ENCODE data around the gene SLC25A15.

Gene SLC25A15

DNA sequence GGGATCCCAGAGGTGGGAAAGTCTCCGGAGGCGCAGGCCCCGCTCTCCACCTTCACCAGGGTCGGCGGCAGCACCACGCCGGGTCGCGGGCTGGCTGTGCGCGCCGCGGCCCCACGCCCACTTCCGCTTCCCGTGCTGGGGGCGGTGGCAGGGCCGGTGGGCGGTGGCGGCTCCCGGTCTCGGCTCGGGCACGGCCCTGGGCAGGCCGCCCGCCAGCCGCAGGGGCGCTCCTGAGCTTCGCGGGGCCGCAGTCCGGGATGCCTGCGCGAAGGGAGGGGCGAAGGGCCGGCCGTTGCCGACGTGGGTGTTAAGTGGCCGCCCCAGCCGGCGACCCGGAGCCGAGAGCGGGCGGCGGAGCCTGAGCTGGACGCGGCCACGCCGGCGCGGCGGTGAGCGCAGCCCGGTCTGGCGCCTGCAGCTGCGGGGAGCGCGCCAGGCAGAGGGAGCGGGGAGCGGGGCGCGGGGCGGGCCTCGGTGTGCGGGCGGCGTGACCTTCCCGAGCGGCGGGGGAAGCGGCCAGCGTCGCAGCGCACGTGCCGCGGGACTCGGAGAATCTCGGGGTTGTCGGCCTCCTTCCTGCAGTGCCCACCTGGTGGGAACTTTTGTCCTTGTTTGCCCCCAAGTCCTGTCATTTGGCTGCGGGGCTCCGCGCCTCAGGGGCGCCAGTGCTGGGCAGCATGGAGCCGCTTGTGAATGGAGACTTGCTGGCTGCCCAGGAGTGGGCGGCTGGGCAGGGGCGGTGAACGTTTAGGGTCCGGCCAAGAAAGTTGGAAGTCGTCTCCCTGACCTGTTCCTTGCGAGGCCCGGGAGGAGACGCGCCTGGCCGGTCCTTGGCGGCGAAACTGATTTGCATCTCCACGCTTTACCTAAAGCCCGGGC is at the start of gene SLC25A15:
Gene SLC25A15, plus strand, starts transcription at position 337 of the 879 bp plus-strand sequence. CDS start 3,616 bp downstream, outside the sequence.
- DNase-seq (ENCODE audit: low spot score) = peak; percentile 87

DNA sequence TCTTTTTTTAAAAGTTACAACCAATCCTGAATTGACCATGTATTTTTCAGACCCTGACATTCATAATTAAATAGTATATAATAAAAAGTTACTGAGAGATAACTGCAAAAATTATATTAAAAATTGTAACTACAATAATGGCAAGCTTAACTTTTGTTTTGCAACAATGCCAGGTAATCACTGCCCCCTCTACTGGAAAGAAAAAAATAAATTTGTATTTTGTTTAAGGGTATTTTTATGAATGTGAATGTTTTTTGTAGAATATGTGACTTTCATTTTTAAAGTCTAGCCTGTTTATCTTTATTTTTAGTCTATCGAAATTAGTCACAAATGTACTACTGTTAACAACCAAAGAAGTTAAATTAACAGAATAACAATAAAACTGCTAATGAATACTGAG is 40.1 kb upstream of the SLC25A15 start:
- no peak for DNase-seq (ENCODE audit: low spot score)

DNA sequence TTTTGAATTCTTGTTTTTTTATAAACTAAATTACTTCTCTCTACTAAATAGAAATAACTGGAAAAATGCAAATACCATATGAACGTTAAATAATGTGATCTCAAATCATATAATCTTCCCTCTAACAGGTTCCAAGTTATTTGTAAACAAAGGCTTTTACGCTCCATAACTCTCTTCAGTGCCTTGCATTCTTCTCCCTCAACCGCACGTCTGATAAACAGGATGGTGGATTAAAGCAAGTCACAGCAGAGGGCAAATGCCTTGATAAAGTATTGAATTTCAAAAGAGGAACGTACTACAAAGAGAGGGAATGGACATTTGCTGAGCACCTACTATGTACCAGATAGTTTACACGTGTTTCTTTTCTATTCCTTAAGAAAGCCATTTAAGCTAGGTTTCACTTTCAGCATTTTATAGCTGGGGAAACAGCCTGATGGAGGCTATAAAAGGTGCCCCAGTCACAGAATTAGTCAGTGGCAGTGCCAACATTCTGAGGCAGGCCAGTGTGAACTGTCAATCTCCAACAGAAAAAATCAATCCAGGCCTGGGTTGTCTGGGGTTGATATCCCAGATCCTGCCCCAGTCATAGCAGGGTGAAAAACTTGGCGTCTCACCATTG is 34.2 kb upstream of the SLC25A15 start:
- no peak for DNase-seq (ENCODE audit: low spot score)

DNA sequence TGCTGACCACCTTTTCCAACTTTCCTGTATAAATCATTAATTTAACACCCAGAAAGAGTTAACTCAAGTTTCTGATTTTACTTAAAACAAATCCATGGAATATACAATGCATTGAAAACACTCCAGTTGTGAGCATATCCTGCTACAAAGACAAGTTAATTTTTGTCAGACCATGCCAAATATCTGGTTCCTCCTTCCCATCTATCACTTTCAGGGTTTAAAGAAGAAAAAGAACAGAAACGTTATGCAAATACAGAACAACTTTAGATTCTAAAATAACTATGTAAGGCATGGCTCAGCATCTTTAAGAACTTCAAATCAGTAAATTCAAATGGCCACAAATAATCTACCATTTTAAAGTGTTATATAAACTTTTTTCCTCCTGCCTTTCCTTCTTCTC is 33.4 kb upstream of the SLC25A15 start:
- peak; percentile 7 for DNase-seq (ENCODE audit: low spot score)

DNA sequence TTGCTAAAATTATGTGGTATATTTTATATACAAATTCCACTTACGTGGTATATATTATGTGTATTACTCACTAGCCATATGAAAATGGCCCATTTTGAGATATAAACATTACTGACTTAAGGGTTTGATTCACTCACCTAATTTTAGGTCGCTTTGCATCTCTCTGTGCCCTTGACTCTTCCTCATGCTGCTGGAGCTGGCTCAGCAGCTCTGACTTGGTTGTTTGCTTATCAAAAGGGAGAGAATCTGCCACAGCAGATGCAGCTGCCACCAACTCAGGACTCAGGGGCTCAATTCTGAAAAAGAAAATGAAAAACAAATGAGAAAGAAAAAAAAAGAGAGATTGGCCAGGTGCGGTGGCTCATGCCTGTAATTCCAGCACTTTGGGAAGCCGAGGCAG is 30.6 kb upstream of the SLC25A15 start:
- peak; percentile 34 for DNase-seq (ENCODE audit: low spot score)

DNA sequence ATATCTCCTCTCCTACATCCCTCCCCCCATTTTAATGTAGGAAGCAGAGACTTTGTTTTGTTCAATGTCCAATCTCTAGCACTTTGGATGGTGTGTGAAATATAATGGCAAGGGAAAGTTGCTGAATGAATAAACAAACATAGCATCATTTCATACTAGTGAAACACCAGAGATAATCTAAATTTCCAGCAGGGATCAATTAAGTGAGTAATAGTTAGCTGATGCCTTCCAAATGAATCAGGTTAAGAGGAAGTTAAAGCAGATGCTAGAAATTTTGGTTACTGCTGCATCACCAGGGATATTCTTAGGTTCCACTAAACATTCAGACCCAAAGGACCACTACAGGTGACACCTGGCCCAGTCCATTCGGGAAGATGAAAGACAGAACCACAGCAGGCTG is 26.6 kb upstream of the SLC25A15 start:
- no peak for DNase-seq (ENCODE audit: low spot score)

DNA sequence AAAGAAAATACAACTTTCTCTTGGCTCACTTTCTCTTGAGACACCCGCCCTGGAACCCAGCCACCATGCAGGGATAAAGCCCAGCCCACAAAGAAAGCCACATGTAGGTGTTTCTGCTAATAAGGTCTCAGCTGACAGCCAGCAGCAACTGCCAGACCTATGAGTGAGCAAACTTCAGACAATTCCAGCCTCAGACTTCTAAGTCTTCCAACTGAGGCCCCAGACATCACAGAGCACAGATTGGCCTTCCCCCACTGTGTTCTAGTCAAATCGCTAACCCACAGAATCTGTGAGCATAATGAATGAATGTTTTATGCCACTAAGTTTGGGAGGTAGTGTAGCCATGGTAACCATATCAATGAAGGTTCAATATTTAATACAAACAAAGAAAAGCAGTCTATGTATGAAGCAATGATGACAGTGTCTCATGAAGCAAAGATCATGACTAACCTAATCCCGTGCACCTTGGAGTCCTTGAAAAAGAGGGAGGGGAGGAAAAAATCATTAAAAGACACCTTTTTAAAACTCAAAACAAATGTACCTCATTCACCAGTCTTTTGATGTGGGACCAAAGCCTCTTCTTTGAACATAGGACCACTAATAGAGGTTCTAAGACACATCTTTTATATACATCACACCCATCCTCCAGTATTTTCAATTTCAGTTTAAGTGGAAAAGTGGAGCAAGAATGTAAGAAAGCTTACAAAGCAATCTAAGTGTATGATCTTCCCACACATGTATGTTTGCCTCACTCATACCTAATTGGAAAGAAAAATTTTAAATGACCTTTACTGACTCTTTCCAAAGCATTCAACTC is 24.6 kb upstream of the SLC25A15 start:
- DNase-seq (ENCODE audit: low spot score) = no peak

DNA sequence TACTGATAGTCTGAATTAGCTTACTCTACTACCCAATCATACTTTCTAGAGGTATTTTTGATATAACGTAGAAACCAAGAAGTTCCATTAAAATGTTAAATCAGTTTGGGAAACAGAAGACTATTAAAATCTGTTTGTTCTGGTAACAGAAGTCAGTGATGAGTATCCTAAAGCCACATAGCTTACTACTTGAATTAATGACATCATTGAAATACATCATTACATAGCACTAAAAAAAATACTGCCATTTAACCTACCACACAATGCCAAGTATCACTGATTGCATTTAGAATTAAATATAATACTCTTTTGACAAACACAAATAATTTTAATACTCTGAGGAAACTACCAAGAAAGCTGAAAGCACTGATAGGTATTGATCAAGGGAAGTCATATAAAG is 23.8 kb upstream of the SLC25A15 start:
- no peak for DNase-seq (ENCODE audit: low spot score)

DNA sequence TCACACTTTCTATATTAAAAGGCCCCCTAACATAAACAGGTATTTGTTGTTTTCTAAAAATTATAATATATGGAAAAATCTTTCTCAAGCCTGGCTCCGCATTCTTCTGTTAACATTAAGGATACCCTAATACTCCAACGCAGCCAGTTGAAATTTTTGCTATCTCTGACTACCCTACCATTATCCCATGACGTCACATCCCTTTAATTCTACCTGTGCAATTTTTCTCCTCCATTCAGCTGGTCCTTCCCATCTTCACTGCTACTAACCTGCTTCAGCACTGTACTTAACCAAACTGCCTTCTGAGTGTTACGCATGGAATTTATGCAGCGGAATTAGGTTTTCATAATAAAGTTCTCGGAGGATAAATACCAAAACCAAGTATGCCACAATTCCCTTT is 19.4 kb upstream of the SLC25A15 start:
- no peak for DNase-seq (ENCODE audit: low spot score)

DNA sequence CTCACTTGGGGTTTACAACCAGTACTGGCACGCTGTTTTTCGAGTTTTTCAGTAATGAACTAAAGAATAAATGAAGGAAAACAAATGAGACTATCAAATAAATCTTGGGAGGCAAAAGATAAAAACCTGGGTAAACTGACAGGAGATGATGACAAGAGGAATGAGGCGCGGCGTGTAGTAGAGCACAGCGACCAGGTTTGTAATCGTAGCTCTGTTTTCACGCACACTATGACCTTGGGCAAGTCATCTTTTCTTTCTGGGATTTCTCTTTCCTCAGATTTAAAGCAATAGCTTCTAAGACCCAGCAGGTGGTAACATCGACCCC is 18.8 kb upstream of the SLC25A15 start:
- DNase-seq (ENCODE audit: low spot score) = no peak

DNA sequence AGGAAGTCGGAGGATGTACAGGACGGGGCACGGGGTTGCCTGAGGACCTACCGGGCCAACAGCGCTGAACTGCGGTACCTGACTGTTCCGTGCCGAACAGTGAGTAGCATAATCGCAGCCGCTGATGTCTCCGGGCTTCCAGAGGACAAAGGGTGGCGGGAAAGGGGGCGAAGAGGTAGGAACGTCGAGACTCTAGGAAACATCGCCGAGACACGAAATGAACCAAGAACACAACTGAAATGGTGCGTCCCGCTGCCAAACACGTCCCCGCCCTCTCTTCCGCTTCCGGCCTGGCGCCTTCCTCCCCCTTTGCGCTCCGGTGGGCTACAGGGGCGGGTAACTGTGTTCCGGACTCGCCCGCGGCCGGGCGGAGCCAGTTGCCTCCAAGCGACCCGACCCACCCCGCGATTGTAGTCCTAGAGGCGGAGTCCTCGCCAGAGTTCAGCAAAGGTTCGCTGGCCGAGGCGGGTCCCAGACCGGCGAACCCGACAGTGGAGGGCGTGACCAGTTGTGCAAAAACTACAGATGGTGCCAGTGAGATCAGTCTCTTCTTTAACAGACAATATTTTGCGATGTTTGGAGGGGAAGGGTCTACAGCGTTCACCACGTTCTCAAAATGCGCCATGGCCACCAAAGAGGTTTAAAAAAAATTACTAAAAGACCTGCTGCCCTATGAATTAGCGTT is 18.3 kb upstream of the SLC25A15 start, which contains the start of gene MRPS31:
Gene MRPS31, minus strand, starts transcription at position 257 of the 685 bp plus-strand sequence. Its CDS starts 54 bp downstream, at position 203.
- peak; percentile 93 for DNase-seq (ENCODE audit: low spot score)

DNA sequence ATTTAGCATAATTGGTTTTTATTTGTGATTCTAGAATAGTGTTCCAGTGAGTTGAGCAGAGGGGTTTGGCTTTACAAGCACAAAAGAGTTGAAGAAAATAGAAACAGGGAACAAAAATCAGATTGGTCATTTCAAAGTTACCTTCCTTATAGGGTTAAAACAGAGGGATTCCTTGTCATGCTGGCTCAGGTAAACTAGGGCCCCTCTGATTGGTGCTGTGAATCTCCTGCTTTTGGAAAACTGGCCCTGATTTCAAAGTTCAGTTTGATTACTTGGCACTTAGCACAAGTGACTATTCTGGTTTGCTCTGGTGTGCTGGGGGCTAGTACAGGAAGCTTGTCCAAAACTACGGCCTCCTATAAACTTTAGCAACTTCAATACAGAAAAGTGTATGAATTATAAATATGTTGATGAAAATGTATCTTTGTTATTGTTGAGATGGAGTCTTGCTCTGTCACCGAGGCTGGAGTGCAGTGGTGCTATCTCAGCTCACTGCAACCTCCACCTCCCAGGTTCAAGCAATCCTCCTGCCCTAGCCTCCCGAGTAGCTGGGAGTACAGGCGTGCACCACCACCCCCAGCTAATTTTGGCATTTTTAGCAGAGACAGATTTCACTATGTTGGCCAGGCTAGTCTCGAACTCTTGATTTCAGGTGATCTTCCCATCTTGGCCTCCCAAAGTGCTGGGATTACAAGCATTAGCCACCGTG is 16.5 kb upstream of the SLC25A15 start:
- DNase-seq (ENCODE audit: low spot score) = no peak

DNA sequence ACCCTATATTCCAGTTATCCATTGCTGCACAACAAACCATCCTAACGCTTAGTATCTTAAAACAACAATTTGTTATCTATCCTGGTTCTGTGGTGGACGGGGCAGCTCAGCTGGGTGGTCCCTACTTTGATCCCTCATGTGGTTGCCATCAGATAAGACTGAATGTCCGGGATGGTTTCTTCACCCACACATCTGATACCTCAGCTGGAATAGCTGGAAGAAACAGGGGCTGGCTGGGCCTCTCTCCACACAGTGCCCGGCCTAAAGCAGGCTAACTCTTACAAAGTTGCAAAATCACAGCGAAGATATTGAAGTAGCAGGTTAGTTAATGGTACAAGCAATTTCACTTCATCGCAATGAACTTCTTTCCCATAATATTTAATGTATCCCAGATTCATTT is 14.7 kb upstream of the SLC25A15 start:
- DNase-seq (ENCODE audit: low spot score) = no peak

DNA sequence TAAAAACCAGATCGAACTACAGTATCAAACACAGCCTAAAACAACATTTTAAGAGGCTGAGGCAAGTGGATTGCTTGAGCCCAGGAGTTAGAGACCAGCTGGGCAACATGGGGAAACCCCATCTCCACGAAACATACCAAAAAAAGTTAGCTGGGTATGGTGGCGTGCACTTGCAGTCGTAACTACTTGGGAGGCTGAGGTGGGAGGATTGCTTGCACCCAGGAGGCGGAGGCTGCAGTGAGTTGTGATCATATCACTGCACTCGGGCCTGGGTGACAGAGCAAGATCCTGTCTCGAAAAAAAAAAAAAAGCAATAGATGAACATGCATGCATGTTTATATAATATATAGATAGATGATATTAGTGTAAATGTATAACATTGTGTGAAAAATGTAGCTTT is 13.2 kb upstream of the SLC25A15 start:
- DNase-seq (ENCODE audit: low spot score) = no peak

DNA sequence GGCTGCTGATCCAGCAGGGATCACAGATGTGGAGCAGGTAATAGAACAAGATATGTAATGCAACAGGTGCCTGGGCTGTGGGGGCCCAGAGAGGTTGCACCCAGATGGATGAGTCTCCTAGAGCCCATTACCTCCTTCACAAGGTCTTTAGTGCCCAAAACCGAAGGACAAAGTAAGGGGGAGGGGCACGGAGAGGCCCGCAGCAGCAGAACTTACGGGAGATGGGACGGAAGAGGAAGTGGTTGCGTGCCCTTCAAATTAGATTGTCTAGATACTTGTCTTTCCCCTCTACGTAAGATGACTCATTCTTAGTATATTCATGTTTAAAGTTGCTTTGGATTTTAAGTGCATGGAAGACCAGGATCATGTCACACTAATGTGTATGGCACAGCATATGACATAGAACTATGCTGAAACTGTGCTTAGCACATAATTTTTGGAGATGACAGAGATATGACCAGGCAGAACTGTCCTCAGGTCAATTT is 12.7 kb upstream of the SLC25A15 start:
- peak; percentile 41 for DNase-seq (ENCODE audit: low spot score)

DNA sequence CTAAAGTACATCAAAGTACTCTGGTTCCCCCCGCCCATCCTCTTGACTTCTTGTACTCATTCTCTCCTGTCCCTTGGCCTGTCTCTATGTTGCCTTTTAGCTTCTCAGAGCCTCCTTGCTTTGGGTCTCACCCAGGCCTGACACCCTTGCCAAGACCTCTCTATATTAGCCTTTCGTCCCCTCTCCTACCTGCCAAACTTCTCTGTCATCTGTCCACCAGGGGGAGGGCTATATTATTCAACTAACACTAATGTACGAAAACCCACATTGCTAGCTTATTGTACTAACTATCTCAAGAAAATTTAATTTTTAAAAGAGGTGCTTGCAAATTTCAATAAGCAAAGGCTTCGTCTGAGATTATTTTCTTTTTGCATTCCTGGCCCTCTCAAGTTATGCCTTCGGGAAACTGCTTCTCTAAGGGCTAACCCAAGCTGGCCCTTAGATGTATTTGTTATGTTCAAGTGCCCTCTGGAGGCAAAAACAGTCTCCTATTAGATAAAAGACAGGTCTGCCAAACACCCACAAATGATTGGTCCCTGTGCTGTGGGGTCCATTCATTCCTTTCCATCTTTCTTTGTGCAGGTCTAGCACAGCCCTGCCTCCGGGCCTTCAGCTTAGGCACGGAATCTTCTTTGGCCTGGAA is 12.1 kb upstream of the SLC25A15 start:
- peak; percentile 66 for DNase-seq (ENCODE audit: low spot score)

DNA sequence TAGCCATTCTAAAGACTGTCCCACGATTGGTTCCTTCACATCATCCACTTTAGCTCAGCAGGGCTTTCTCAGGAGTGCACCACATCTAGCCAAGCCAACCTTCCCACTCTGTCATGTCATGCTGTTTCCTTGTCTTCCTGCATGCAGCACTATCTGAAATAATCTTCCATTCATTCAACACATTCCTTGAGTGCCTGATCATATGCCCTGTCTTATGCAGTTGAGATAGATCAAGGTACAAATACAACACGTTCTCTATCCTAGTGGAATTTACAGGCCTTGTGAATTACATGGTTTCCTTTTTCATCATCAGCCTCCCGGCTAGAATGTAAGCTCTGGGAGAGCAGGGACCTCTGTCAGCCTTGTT is 11.6 kb upstream of the SLC25A15 start:
- DNase-seq (ENCODE audit: low spot score) = no peak

DNA sequence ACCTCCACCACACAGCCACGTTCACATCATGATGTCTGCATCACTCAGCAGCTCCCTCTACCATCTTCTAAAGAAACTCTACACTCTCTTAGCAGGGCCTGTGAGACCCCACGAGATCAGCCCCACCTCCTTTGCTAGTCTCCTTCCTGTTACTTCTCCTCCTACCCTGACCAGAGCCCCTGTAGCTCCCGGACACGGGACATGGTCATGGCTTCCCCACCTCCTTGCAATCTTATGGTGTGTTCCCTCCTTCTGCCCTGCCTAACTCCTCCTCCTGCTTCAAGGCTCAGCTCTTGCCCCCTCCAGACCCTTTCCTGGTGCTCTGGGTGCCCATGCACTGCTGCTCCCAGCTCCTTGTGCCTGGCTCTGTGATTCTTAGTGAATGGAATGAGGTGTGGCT is 10.4 kb upstream of the SLC25A15 start:
- no peak for DNase-seq (ENCODE audit: low spot score)

DNA sequence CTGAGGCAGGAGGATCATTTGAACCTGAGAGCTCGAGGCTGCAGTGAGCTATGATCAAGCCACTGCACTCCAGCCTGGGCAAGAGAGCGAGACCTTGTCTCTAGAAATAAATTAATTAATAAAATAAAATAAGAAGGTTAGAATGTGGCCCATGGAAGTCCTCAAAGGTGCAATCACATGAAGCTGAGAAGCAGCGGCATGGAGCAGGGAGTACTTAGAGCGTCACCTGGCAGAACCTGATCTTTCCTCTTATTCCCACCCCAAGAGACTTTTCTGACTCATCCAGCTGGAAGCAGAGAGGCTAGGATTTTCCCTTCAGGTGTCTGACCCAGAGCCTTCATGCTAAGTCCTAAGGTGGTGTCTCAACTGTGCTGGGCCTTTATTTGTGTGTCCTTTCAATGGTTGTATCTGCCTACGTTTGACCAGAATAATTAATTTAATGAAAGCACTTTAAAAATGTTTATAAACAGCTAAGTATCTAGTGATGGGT is 9.6 kb upstream of the SLC25A15 start:
- no peak for DNase-seq (ENCODE audit: low spot score)

DNA sequence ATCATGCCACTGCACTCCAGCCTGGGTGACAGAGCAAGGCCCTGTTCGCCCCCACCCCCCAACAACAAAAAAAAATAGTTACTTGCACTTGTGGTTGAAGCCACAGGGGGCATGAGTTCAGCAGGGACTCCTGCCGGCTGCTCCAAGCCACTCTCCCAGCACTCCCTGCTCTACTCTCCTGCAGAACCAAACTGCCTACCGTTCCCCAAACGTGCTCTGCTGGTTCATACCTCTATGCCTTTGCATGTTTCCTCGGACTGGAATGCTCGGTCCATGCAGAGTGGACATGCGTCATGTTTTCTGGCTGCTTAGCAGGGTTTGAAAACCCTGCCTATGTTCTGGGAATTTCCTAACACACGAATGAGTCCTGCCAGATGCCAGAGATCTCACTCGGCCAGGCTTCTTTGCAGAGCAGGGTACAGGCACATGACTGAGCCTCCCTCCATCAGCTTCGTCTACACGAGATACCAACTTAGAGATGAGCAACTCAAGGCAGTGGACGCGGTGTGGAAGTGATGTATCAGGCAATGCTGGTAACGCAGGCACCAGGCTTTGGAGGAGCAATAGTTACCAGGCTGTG is 8.5 kb upstream of the SLC25A15 start:
- no peak for DNase-seq (ENCODE audit: low spot score)
